ENCODE measurements around the gene CPED1. TPM values are rescaled to one million over a fixed set of nuclear protein-coding genes. Genes with fewer than 3 reads are reported as not detected.

The CPED1 gene
- total and polyA plus RNA-seq, 10 of the 15 experiments (the other 5 are each of a cell fraction or from before 2014, with no cell fraction given), result 0.01 to 0.77 (median 0.10) TPM; not detected in 1

- TF ChIP-seq JUNB (IDR thresholded peaks at IDR 0.05) (no peak), POU2F2 (IDR thresholded peaks at IDR 0.05; ENCODE audit: borderline replicate concordance, low read depth, low read length) (no peak), SMC3 (IDR thresholded peaks at IDR 0.05; ENCODE audit: borderline replicate concordance, low read length) (no peak), ATF7 (IDR thresholded peaks at IDR 0.05; ENCODE audit: low read depth) (no peak), PML (IDR thresholded peaks at IDR 0.05; ENCODE audit: low read length) (peak; percentile 77; the same call in 1 of the 2 replicates), FOXM1 (IDR thresholded peaks at IDR 0.05; ENCODE audit: low read depth, low read length) (0 out of 2 replicates have a peak, but pooled peaks have one; percentile 25), IKZF2 (IDR thresholded peaks at IDR 0.05) (no peak), RUNX3 (IDR thresholded peaks at IDR 0.05; ENCODE audit: low read length) (no peak), ZBTB11 (CRISPR knock-in tag; IDR thresholded peaks at IDR 0.05) (no peak), ETV6 (conservative IDR thresholded peaks at IDR 0.05 in 1 of 2, IDR thresholded peaks at IDR 0.05 in 1 of 2; ENCODE audit: borderline replicate concordance in 1 of 2, low read depth in 1 of 2) (no peak), TAF1 (IDR thresholded peaks at IDR 0.05; ENCODE audit: borderline replicate concordance, low read depth, low read length) (no peak), LARP7 (IDR thresholded peaks at IDR 0.05) (no peak), SRF (IDR thresholded peaks at IDR 0.05; ENCODE audit: low read depth in 2 of 2, low read length in 2 of 2) (no peak), SMAD1 (IDR thresholded peaks at IDR 0.05; ENCODE audit: low read depth, partially characterized antibody) (peak; percentile 13), BCL11A (IDR thresholded peaks at IDR 0.05; ENCODE audit: low read depth, low read length) (no peak), ZBED1 (IDR thresholded peaks at IDR 0.05; ENCODE audit: borderline replicate concordance) (no peak)
Measured at GRCh38 chr7:120949998-120950538, 38.4 kb upstream of the CPED1 start (continued).
